Smooth muscle cell of the brain vasculature (primary cell): ENCODE data around the gene TNNT1.
"Not testable (repeated sequence)": the region's sequence is repeated elsewhere in the genome, so short reads cannot be mapped to it uniquely, and the experiment has no call there.

Source experiments
- DNase-seq: peaks from one replicate; pipeline ENCODE4 v3.0.0-alpha.2; 2012; ENCODE audit warnings: low read depth, low spot score

TNNT1 gene

DNA sequence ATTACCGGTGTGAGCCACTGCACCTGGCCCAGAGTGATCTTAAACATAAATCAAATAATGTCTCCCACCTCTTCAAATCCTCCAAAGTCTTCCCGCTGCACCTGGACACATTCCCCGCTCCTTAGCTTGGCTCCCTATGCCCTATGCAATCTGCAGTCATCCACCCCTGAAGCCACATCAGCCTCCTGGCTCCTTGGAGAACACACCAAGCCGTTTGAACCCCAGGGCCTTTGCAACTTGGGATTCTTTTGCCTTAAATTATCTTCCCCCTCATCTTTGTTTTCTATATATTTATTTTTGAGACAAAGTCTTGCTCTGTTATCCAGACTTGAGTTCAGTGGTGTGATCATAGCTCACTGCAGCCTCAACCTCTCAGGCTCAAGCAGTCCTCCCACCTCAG lies 20.1 kb upstream of the TNNT1 start:
- no peak for DNase-seq

DNA sequence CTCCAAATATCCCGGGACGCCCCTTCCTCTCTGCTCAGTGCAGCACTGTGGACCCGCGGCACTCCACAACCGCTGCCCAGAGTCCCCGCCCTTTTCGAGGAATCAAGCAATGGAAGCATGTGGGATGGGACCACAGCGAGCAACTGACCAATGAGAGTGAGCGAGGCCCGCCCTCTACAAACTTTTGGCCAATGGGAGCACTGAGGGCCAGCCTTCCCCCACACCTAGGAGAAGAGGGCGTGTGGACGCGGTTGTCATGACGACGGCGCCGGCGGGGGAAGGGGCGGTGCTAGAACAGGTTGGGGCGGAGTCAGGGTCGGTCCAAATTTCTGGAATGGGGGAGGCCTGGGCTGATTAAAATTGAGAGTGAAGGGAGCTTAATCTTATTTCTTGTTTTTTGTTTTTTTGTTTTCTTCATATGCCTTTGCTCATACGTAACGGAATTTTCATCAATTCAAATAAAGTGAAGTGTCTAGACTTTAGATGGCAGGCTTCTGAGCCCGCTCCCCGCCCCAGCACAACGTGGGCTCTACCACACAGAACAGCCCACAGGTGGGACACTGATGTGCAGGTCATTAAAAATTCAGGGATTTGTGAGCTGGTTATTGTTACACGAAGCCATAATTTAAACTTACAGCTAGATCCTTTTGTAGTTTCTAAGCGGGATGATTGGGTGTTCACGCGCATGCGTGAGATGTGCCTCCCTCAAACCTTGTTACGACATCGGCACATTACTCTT lies 17.7 kb upstream of the TNNT1 start, which contains the start of gene DNAAF3:
Gene DNAAF3 (minus strand): TSS at position 84 of the 739 bp plus-strand sequence. CDS start 200 bp downstream, outside the sequence.
- peak; percentile 91 for DNase-seq

DNA sequence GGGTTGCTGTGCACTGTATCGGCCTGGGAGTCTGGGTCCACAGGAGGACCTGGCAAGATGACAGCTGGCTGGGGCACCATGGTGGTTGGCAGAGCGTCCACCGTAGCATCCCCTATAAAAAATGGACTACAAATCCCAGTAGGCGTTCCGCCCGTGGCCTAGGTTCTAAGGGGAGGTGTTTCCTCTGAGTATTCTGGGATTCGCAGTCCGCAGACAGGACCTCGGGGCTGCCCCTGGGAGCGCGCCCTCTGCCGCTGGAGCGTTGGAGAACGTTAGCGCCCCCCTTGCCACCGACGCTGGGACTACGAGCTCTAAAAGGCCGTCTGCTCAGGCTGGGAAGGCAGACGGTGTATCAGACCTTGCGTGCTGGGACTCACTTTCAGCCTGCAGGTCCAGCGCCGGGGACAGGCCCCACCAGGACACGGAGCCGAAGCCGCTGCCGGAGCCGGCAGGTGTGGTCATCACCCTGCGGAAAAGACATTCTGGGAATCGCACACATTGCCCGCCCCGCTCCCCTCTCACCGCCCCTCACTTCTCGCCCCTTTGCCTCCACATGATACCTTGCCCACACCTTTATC lies 17.0 kb upstream of the TNNT1 start:
- DNase-seq, result peak; percentile 33

DNA sequence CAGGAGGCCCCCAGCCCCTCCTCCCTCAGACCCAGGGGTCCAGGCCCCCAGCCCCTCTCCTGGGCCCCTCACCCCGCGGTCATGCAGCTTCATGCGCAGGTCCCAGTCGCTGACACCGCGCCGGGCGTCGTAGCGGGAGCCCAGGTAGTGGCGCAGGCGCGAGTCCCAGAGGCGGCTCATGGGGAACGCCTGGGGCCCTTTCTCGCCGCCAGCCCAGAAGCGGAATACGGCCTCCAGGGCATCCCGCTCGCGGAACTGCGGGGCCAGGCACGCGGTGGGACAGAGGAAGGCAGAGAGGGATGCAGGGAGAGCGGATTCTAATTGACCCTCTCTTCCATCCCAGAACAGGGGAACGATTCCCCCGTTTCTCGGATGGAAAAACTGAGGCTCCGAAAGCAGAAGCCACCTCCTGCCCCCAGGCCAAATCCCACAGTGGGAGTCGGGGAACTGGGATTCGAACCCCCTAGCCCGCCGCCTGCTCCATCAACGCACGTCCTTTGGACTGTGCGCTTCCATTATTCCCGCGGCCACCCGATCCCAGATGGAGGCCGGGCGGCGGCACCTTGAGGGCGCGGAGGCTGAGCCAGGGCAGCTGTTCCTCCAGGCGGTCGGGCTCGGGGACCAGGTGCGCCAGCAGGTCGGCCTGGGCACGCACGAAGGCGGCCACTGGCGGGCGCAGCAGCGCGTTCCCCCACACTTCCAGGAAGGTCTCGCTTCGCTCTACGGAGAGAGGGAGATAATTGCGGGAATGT lies 12.7 kb upstream of the TNNT1 start:
- no peak for DNase-seq

DNA sequence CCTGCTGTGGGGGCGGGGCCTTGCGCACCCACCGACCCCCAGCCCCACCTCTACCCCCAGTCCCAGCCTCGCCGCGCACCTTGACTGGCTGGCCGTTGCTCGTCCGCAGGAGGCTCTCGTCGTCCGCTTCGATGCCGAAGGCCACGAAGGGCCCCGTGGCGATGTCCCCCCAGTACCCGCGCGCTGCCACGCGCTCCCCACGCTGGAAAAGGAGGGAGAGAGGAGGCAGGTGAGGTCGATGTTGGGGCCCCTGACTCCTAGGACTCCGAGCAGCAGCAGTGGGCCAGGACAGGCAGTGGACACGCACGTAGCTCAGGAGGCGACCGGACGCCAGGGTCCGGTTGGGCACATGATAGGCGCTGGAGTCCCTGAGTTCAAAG lies 12.0 kb upstream of the TNNT1 start:
- no peak for DNase-seq

DNA sequence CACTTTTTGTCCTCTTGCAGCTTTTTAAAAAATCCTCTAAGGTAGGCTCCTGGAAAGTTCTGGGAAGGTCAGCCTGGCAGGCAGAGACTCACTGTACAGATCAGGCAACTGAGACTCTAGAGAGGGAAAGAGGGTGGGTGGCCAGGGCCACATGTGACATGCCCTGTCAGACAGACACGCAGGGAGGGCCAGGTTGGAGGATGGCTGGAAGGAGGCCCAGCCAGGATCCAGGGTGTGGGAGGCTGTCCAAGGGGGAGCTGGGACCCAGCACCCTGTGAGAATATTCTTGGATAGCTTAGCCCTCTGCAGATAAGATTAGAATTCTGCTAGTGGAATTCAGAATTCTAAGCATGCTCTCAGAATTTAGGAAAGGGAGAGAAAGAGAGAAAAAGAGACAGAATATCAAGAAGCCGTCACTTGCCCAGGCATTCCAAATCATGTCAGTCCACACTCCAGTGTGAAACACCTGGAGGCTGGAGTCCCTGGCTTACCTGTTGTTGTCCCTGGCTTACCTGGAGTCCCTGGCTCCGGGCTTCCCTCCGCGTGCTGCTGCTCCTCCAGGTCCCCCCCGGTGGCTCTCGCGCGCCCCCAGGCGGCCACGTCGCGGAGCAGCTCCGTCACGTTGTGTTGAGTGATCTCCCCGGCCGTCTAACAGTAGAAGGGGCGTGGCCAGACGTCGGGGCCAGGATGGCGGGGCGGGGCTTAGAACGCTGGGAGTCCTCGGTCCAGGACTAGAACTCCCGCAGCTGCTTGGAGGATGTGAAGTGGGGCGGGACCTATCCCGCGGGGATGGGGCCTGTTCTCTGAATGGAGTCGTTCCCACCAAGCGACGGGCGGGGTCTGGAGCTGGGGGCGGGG lies 11.4 kb upstream of the TNNT1 start:
- peak; percentile 32 for DNase-seq

DNA sequence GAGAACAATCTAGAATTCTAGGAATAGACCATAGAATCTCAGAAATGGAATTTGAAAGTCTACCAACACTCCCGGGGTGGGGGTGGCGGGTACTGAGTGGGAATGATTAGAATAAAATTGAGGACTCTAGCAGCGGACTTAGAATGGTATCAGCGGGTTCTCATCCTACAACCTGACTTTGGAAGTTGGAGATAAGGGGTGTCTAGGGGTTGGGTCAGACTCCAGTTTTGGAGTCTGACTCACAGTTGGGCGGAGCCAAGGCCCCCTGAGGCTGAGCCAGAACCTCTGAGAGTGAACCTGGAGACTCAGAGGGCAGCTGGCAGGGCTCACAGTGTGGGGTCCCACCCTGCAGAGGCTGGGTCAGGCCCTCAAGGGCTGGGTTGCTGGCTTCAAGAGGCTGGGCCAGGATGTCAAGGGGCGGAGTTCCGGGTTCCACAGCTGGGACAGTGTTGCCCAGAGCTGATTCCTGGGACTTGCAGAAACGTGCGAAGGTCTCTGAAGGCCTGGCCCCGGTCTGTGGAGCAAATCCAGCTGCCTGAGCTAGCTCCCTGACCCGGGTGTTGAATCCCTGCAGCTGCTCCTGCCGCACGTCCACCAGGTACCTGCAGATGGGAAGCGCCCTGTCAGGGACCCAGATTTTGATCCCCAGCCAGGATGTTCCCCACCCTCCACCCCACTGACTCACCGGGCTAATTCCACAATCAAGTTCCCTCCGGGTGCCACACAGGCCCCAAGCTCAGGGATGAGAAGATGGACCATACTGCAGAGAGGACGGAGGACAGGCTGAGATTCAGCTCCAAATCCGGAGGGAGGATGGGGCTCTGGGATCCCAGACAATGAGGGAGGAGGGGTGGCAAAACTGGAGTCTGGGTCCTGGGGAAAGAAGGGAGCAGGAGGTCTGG lies 10.1 kb upstream of the TNNT1 start:
- no peak for DNase-seq

DNA sequence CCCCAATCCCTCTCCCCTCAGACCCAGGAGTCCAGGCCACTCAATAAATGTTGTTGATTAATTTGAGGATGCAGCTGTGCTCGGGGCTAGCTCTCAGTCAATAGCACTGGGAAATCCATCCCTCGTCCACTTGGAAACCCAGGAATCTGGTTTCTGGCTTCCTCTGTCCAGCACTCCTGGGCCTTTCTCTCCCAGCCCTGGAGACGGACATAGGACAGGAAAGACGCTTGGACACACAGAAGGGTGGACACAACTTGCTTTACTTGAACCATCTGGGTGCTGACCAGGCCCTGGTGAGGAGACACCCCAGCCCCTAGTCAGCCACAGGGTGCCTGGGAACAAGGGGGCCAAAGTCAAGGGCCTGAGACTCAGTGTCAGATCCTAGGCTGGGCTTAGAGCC lies 9.4 kb upstream of the TNNT1 start:
- DNase-seq, result no peak

DNA sequence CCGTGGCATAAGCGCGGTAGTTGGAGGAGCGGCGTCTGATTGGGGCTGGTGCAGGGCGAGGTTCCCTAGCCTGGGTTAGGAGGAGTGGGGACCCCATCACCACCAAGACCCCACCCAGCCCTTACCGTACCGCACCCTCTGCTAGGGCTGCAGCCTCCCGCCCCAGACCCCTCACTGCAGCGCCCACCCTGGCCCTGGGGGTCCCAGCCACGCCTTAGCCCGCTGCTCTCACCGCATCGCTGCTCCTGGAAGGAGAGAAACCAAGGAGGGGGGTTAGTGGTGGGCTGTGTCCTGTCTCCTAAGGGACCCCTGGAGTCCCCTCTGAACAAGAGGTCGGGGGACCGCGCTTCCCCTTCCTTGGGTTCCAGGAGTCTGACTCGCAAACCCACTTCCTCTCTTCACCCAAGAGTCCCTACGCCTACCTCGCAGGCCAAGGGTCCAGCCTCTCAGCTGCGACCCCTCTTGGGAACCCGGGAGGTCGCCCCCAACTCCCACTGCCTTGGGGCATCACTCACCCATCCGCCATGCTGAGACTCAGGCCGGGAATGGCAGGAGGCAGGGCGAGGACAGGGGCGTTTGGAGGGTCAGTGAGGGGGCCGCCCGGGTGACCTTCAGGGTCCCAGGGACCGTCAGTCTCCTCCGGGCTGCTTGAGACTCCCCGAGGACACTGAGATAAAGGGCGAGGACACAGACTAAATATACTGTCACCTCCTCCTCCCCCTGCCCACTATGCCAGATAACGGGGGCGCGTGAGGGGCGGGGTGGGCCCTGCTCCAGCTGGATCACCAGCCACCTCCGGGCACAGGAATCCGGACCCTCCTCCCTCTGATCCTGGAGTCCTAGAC lies 8.3 kb upstream of the TNNT1 start, which contains the start of gene TNNI3:
Gene TNNI3 (minus strand): TSS at position 669 of the 845 bp plus-strand sequence. CDS start 143 bp downstream, at position 526.
- DNase-seq, result no peak

DNA sequence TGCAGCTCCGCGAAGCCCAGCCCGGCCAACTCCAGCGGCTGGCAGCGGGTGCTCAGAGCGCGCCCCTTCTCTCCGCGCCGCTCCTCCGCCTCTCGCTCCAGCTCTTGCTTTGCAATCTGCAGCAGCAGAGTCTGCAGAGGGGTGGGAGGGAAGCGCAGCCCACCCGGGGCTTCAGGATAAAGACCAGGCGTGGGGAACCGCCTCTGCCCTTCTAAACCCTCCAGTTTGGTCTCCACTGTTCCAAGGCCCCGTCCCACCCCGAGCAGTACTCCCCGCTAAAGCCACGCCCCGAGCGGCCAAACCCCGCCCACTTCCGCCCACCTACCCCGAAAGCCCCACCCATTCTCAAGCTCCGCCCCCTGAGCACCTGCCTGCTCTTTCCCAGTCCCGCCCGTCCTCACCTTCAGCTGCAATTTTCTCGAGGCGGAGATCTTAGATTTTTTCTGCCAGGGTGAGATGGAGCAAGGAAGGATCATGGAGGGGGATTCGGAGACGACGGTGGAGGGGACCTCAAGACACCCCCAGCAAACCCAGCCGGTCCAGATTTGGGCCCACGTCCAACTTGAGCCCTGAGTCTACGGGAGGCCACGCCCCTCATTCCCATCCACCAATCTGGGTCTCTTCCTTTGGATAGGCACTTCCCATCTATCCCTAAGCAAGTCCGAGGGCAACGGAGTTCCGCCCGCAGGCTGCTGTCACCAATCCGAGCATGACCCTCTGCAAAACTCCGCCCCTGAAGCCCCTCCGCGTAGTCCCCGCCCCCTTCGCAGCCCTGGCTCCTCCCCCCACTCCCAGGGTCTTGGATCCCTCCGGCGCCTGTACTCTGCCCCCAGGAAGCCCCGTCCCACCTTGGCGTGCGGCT lies 7.4 kb upstream of the TNNT1 start:
- no peak for DNase-seq

DNA sequence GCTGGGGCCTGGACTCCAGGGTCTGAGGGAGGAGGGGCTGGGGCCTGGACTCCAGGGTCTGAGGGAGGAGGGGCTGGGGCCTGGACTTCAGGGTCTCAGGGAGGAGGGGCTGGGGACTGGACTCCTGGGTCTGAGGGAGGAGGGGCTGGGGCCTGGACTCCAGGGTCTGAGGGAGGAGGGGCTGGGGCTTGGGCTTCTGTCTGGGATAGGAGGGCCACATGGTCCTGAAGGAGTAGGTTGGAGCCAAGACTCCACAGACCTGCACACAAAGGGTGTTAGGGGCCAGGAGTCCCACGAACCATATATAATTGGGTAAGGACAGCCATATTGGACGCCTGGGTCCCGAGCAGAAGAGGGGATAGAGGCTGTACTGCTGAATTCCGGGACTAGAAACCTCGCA lies 6.8 kb upstream of the TNNT1 start:
- not testable (repeated sequence) for DNase-seq

DNA sequence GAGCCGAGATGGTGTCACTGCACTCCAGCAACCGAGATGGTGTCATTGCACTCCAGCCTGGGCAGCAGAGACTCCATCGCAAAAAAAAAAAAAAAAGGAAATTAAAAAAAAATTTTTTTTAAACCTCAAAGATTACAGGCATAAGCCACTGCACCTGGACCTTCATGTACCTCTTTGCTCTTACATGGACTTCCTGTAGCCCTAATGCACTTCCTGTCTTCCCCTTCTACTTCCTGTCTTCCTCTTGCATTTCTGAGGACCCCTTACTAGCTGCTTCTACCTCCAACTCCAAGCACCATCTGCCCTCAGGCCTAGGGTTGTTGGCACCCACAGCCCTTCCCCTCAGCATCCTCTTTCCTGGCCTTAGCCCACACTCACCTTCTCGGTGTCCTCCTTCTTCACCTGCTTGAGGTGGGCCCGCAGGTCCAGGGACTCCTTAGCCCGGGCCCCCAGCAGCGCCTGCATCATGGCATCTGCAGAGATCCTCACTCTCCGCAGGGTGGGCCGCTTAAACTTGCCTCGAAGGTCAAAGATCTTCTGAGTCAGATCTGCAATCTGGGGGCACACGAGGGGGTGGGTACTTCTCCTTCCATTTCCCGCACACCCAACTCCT lies 4.8 kb upstream of the TNNT1 start:
- no peak for DNase-seq

DNA sequence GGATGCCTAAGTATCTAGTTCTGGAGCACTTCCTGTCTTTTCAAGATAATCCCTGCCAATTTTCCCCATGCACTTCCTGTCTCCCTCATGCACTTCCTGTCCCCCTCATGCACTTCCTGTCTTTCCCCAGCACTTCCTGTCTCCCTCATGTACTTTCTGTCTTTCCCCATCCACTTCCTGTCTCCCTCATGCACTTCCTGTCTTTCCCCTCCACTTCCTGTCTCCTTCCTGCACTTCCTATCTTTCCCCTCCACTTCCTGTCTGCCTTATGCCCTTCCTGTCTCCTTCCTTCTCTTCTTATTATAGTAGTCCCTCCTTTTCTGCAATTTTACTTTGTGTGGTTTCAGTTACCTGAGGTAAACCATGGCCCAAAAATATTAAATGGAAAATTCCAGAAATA lies 3.0 kb upstream of the TNNT1 start:
- DNase-seq, result no peak

DNA sequence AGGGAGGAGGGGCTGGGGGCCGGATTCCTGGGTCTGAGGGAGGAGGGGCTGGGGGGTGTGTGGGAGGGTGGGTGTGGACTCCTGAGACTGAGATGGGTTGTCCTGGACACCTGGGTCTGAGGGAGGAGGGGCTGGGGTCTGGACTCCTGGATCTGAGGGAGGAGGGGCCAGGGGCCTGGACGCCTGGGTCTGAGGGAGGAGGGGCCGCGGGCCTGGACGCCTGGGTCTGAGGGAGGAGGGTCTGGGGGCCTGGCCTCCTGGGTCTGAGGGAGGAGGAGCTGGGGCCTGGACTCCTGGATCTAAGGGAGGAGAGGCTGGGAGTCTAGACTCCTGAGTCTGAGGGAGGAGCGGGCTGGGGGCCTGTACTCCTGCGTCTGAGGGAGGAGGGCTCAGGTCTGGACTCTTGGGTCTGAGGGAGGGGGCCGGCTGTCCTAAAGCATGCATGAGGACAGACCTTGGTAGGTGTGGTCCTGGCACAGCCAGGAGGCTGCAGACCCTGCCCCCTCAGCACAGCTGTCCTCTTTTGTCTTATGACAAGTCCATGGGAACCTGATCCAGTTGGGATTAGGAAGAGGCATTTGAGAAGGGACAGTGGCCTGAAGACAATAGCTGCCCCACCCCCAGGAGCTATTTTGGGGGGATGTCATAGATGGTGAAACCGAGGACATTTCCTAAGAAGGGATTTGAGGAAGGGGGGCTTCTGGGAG lies 1.3 kb downstream of the TNNT1 start:
- DNase-seq, result no peak

DNA sequence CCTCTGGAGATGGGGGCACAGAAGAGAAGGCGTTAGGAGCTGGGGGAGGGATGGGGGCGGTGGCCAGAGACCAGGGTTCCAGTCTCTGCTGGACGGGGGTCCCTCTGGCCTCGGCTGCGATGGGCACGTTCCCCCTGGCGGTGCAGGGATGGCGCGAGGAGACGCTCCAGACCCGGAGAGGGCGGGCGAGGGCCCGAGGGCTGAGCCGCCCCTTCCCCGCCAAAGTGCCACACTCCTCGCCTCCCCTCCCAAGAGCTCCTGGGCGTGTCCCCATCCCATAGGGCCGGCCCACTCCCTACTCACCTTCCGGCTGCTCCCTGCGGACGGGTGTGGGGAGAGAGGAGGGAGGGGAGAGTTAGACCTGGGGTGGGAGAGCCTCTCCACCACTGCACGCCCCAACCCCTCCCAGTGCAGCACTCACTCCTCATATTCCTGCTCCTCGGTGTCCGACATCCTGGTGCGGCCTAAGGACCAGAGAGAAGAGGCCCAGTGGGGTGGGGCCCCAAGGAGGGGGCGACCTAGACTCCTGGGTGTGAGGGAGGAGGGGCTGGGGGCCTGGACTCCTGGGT lies 2.2 kb downstream of the TNNT1 start:
- no peak for DNase-seq

DNA sequence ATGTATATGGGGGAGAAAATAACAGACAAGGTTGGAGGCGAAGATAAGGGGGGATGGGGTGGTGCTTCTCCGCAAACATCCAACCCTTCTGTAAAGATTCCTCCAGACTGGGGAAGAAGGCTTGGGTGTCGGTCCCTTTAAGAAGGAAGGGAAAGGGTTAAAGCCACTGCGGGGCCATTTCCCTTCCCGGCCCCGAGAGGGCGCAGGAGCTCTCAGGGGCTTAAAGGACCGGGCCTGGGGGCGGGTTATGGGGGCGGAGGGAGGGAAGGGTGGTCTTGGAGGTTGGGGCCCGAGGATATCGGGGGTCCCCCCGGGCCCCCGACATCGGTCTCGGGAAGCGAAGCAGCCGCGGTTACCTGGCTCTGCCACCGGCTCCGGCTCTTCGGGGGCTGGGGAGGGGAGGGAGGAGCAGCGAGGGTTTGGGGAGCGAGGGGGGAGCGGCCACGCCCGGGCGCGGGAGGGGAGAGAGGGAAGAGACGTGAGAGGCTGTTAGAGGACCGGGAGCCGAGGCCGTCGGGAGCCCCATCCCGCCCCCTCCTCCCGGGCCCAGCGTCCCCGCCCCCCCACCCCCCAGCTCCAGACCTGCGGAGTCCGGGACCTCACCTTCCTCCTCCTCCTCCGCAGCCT lies 2.8 kb downstream of the TNNT1 start:
- no peak for DNase-seq

DNA sequence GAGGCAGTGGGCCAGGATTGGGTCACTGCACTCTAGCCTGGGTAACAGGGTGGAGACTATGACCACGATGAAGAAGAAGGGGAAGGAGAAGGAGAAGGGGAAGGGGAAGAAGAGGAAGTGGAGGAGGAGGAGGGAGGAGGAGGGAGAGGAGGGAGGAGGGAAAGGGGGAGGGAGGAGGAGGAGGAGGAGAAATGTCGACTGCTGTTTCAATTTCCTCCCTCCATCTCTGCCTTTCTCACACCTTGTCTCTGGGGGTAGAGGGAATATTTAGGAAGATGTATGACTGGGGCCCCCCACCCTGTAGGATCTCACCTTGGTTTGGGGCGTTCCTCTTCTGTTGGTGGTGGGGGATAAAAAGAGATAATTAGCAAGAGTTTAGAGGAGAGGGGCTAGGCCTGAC lies 3.8 kb downstream of the TNNT1 start:
- DNase-seq, result no peak
